Measurements from ENCODE around the gene TNFRSF17. TPM values are rescaled to one million over a fixed set of nuclear protein-coding genes. Genes with fewer than 3 reads are reported as not detected.

TNFRSF17 gene
- total and polyA plus RNA-seq, 2 of the 8 experiments (the other 6 are each of a cell fraction or from before 2014, with no cell fraction given) = not detected

- H4K5ac ChIP-seq (ENCODE audit: insufficient read length, low read depth, low read length) = no peak overlapping the region
- DNase-seq (ENCODE audit: low read depth in 1 of 2, low spot score in 2 of 2) (no peak), FAIRE-seq (no peak)
- H2BK15ac ChIP-seq (ENCODE audit: low read length) = no peak overlapping the region
- no peak overlapping the region for H3K4me3 ChIP-seq (ENCODE audit: extremely low read depth in 1 of 4, insufficient read depth in 2 of 4, low read depth in 3 of 4, low read length in 4 of 4)
- ChIA-PET POLR2A (ENCODE audit: partially characterized antibody) (interaction anchor here (0.6 to 1.0 kb wide), 2 partner anchors 18 to 54 kb away, joined by 3 read pairs; no protein-coding TSS in a partner anchor), CTCF (ENCODE audit: partially characterized antibody) (interaction anchor here (0.6 kb wide), 1 partner anchor 63 kb away, joined by 3 read pairs; no protein-coding TSS in a partner anchor)
- H3K79me2 ChIP-seq (ENCODE audit: control insufficient read depth in 1 of 2, insufficient read depth in 2 of 2, low read length in 2 of 2) = no peaks in the 10 kb centered on the region
- no peak overlapping the region for H2BK120ac ChIP-seq (replicated peaks; ENCODE audit: low read depth, low read length)
- H3K23me2 ChIP-seq (ENCODE audit: low read depth, low read length) = no peaks in the 10 kb centered on the region
- no peaks in the 10 kb centered on the region for H3K27me3 ChIP-seq (replicated peaks in 1 of 4; ENCODE audit: control insufficient read depth in 3 of 4, extremely low read depth in 1 of 4, insufficient read depth in 3 of 4, low read length in 3 of 4)
- H3K4me2 ChIP-seq (ENCODE audit: insufficient read depth in 1 of 2, low read depth in 2 of 2, low read length in 2 of 2) = no peak overlapping the region
- H3K23ac ChIP-seq (ENCODE audit: insufficient read length) = no peak overlapping the region
- no peak overlapping the region for H4K91ac ChIP-seq (replicated peaks; ENCODE audit: insufficient read length, low read length)
- H3K27ac ChIP-seq (ENCODE audit: low read depth, low read length) = no peak overlapping the region
- no peaks in the 10 kb centered on the region for H3K9me3 ChIP-seq (ENCODE audit: insufficient read depth in 2 of 2, low read depth in 1 of 2, low read length in 1 of 2)
- no peaks in the 10 kb centered on the region for H3K79me1 ChIP-seq (ENCODE audit: low read depth, low read length)
- no peak overlapping the region for H2BK20ac ChIP-seq (ENCODE audit: low read length)
- no peak overlapping the region for H2BK5ac ChIP-seq (ENCODE audit: low read depth, low read length)
- WGBS, 2 experiments (ENCODE audit: extremely low coverage in 1 of 2, insufficient coverage in 1 of 2, insufficient read length in 1 of 2, insufficient replicate concordance in 2 of 2, low coverage in 1 of 2, low lambda C conversion rate in 2 of 2, missing lambda C conversion rate in 1 of 2) = 86% methylated on average over 4 of the region's 4 CpGs; no CpG with 5 or more reads in 1 of the 2 experiments
- H2AK5ac ChIP-seq (ENCODE audit: low read depth, low read length) = no peak overlapping the region
- no peak overlapping the region for H2AFZ ChIP-seq (ENCODE audit: low read length)
- no peaks in the 10 kb centered on the region for H3K36me3 ChIP-seq (ENCODE audit: control insufficient read depth in 2 of 4, insufficient read depth in 4 of 4, low read length in 3 of 4)
- no peak overlapping the region for H2BK12ac ChIP-seq (ENCODE audit: low read depth, low read length)
- H3K4me1 ChIP-seq (replicated peaks in 1 of 4; ENCODE audit: control insufficient read depth in 3 of 4, insufficient read depth in 4 of 4, low read length in 3 of 4) = no peaks in the 10 kb centered on the region
- no peak overlapping the region for H3K4ac ChIP-seq (replicated peaks; ENCODE audit: insufficient read length, low read depth, low read length)
- no peak overlapping the region for H3K9ac ChIP-seq (replicated peaks in 1 of 4; ENCODE audit: extremely low read depth in 1 of 4, low read depth in 3 of 4, low read length in 3 of 4)
- no peak overlapping the region for H3K14ac ChIP-seq (ENCODE audit: insufficient read length)
- H3K56ac ChIP-seq (replicated peaks; ENCODE audit: insufficient read length, low read depth, low read length) = no peak overlapping the region
- H4K8ac ChIP-seq (ENCODE audit: extremely low read depth, insufficient read depth, low read length) = no peak overlapping the region
- H4K20me1 ChIP-seq (replicated peaks in 1 of 2; ENCODE audit: control insufficient read depth in 1 of 2, insufficient read depth in 2 of 2, low read length in 2 of 2) = no peaks in the 10 kb centered on the region
- H3K18ac ChIP-seq (ENCODE audit: extremely low read depth, low read length) = no peak overlapping the region
- no peak for TF ChIP-seq ATF3 (IDR thresholded peaks at IDR 0.05; ENCODE audit: insufficient read depth, low read depth, low read length)
- no peak for TF ChIP-seq SIRT6 (IDR thresholded peaks at IDR 0.05; ENCODE audit: low read length)
- TF ChIP-seq CREB1 (IDR thresholded peaks at IDR 0.05) = no peak
- no peak for TF ChIP-seq CHD1 (IDR thresholded peaks at IDR 0.05; ENCODE audit: low read depth, low read length)
- TF ChIP-seq ASH2L (IDR thresholded peaks at IDR 0.05; ENCODE audit: low read length) = no peak
- no peak for TF ChIP-seq POLR2AphosphoS5 (IDR thresholded peaks at IDR 0.05; ENCODE audit: low read depth, low read length)
- no peak for TF ChIP-seq BCL11A (IDR thresholded peaks at IDR 0.05; ENCODE audit: low read depth in 2 of 2, low read length in 2 of 2)
- TF ChIP-seq BACH1 (IDR thresholded peaks at IDR 0.05; ENCODE audit: low read length) = no peak
- no peak for TF ChIP-seq SUZ12 (IDR thresholded peaks at IDR 0.05; ENCODE audit: low read length)
- TF ChIP-seq CBX5 (IDR thresholded peaks at IDR 0.05; ENCODE audit: low read depth, low read length) = no peak
- no peak for TF ChIP-seq GABPA (IDR thresholded peaks at IDR 0.05; ENCODE audit: borderline replicate concordance, insufficient read depth, low read length)
- no peak for TF ChIP-seq RFX5 (IDR thresholded peaks at IDR 0.05; ENCODE audit: borderline replicate concordance, low read depth, low read length)
- no peak for TF ChIP-seq SP1 (IDR thresholded peaks at IDR 0.05; ENCODE audit: low read depth, low read length)
Measured at GRCh38 chr16:12016291-12016947, 51.4 kb downstream of the TNFRSF17 start.

All from H1 (cell line).